Measurements from ENCODE around the gene ZC3H7A.

- TF ChIP-seq CTCF (conservative IDR thresholded peaks at IDR 0.05; ENCODE audit: low read length) (no peak), EZH2phosphoT487 (IDR thresholded peaks at IDR 0.05; ENCODE audit: borderline replicate concordance, low read depth, low read length) (no peak)
These were observed 870 bp upstream of the ZC3H7A start for GRCh38 chr16:11797957-11798299.
